Left forelimb (tissue), 1 donor: Measurements from ENCODE around the gene CNPY4.

Source experiments
- DNase-seq: peaks from one replicate; pipeline ENCODE4 v3.0.0-alpha.2; 2018; ENCODE audit warnings: low spot score

The CNPY4 gene

GRCh38 chr7:100148559-100149328 is 29.3 kb downstream of the CNPY4 start, which contains the start of gene LAMTOR4:
Gene LAMTOR4 (plus strand): TSS chr7:100148918. CDS start chr7:100148973, 55 bp downstream.
- DNase-seq: peak; percentile 96

GRCh38 chr7:100152404-100152803 is 33.0 kb downstream of the CNPY4 start:
- DNase-seq: no peak

- DNase-seq: no peak
Observed at GRCh38 chr7:100152937-100153666, 33.7 kb downstream of the CNPY4 start.

- no peak for DNase-seq
Observed at GRCh38 chr7:100153708-100154535, 34.5 kb downstream of the CNPY4 start.

- DNase-seq: no peak
Observed at GRCh38 chr7:100154651-100155491, 35.4 kb downstream of the CNPY4 start.

GRCh38 chr7:100155553-100156317 is 36.3 kb downstream of the CNPY4 start:
- no peak for DNase-seq

- DNase-seq: no peak
Observed at GRCh38 chr7:100156331-100157068, 37.1 kb downstream of the CNPY4 start.

- DNase-seq: no peak
Observed at GRCh38 chr7:100157069-100157333, 37.6 kb downstream of the CNPY4 start.

GRCh38 chr7:100157334-100158228 is 38.1 kb downstream of the CNPY4 start:
- DNase-seq: no peak

- peak; percentile 96 for DNase-seq
Observed at GRCh38 chr7:100158229-100159098, 39.0 kb downstream of the CNPY4 start, which contains the start of gene TRAPPC14. Gene TRAPPC14 (minus strand): TSS chr7:100158723. CDS start chr7:100158499, 224 bp downstream.

GRCh38 chr7:100159099-100159623 is 39.7 kb downstream of the CNPY4 start:
- no peak for DNase-seq

GRCh38 chr7:100160067-100160466 is 40.6 kb downstream of the CNPY4 start:
- DNase-seq: no peak

- DNase-seq: no peak
Observed at GRCh38 chr7:100163006-100163531, 43.6 kb downstream of the CNPY4 start.

GRCh38 chr7:100163871-100164270 is 44.4 kb downstream of the CNPY4 start:
- no peak for DNase-seq

- DNase-seq: no peak
Observed at GRCh38 chr7:100166317-100166940, 47.0 kb downstream of the CNPY4 start.

- DNase-seq: no peak
Observed at GRCh38 chr7:100166970-100167911, 47.8 kb downstream of the CNPY4 start.
